Stimulated activated CD8-positive, alpha-beta memory T cell treated with anti-CD3 and anti-CD28 coated beads, Interleukin-15, amount 100 ng/mL, for 1 hour (primary cell): ENCODE data around the gene SCRT2.
"Not testable (repeated sequence)": the region's sequence is repeated elsewhere in the genome, so short reads cannot be mapped to it uniquely, and the experiment has no call there.

Experiments
- DNase-seq: peaks from one replicate; pipeline ENCODE4 v3.0.0-alpha.2; 2020; ENCODE audit warnings: low read depth

The SCRT2 gene

GRCh38 chr20:675453-676314, at the start of gene SCRT2:
Gene SCRT2 (minus strand): TSS chr20:675802. CDS start chr20:675601, 201 bp downstream.
- peak; percentile 27 for DNase-seq

- DNase-seq, result not testable (repeated sequence)
These were observed 49.2 kb upstream of the SCRT2 start for GRCh38 chr20:724797-725196.

GRCh38 chr20:723756-724155, 48.2 kb upstream of the SCRT2 start:
- DNase-seq, result no peak

- DNase-seq, result no peak
These were observed 47.4 kb upstream of the SCRT2 start for GRCh38 chr20:722822-723644.

- no peak for DNase-seq
These were observed 46.3 kb upstream of the SCRT2 start for GRCh38 chr20:721876-722275.

GRCh38 chr20:719816-720215, 44.2 kb upstream of the SCRT2 start:
- no peak for DNase-seq

- DNase-seq, result no peak
These were observed 43.5 kb upstream of the SCRT2 start for GRCh38 chr20:719068-719467.

GRCh38 chr20:717832-718231, 42.2 kb upstream of the SCRT2 start:
- no peak for DNase-seq

GRCh38 chr20:717271-717670, 41.7 kb upstream of the SCRT2 start:
- DNase-seq, result no peak

GRCh38 chr20:714453-714852, 38.9 kb upstream of the SCRT2 start:
- no peak for DNase-seq

- no peak for DNase-seq
These were observed 36.0 kb upstream of the SCRT2 start for GRCh38 chr20:711576-711975.

- no peak for DNase-seq
These were observed 35.3 kb upstream of the SCRT2 start for GRCh38 chr20:710780-711450.

- DNase-seq, result no peak
These were observed 34.6 kb upstream of the SCRT2 start for GRCh38 chr20:709991-710779.

GRCh38 chr20:709423-709822, 33.8 kb upstream of the SCRT2 start:
- DNase-seq, result no peak

GRCh38 chr20:708956-709355, 33.4 kb upstream of the SCRT2 start:
- no peak for DNase-seq

GRCh38 chr20:707451-708110, 32.0 kb upstream of the SCRT2 start:
- DNase-seq, result no peak

- DNase-seq, result no peak
These were observed 30.8 kb upstream of the SCRT2 start for GRCh38 chr20:706366-706885.

- no peak for DNase-seq
These were observed 29.1 kb upstream of the SCRT2 start for GRCh38 chr20:704726-705125.

- no peak for DNase-seq
These were observed 27.8 kb upstream of the SCRT2 start for GRCh38 chr20:703426-703825.

- no peak for DNase-seq
These were observed 27.4 kb upstream of the SCRT2 start for GRCh38 chr20:703006-703405.
